Keratinocyte (primary cell): ENCODE results near the gene GABARAPL1. TPM values are rescaled to one million over a fixed set of nuclear protein-coding genes. Genes with fewer than 3 reads are reported as not detected.

Source experiments
- DNase-seq: peaks from one replicate; pipeline ENCODE4 v3.0.0-alpha.2; 2011; ENCODE audit warnings: low read depth, missing footprints, low spot score
- FAIRE-seq: peaks from 2 replicates; lab custom pipeline; 2011; peaks lifted over from hg19 to GRCh38; lab: Jason Lieb, UNC
- H2AFZ ChIP-seq: 2 replicates; pipeline ENCODE4 v1.6.0; 2012; ENCODE audit warnings: low read length, control low read depth, inconsistent platforms; ENCODE audit not compliant: control insufficient read depth
- H3K27ac ChIP-seq: 2 replicates; pipeline ENCODE4 v1.5.1; 2011; ENCODE audit warnings: low read length; ENCODE audit not compliant: control insufficient read depth, insufficient read depth
- H3K27me3 ChIP-seq: 3 replicates; pipeline ENCODE4 v1.6.0; 2011; ENCODE audit warnings: low read length; ENCODE audit not compliant: control insufficient read depth, insufficient read depth; ENCODE audit errors: extremely low read depth
- H3K36me3 ChIP-seq, 2 experiments: 2 replicates in 1 of 2; 3 replicates in 1 of 2; pipeline ENCODE4 v1.5.1; 2011; ENCODE audit warnings: low read length in 2 of 2, mild to moderate bottlenecking in 1 of 2; ENCODE audit not compliant: control insufficient read depth in 2 of 2, insufficient read depth in 2 of 2; ENCODE audit errors: extremely low read depth in 1 of 2
- H3K4me1 ChIP-seq: 3 replicates; pipeline ENCODE4 v1.5.1; 2011; ENCODE audit warnings: low read length; ENCODE audit not compliant: control insufficient read depth, insufficient read depth; ENCODE audit errors: extremely low read depth
- H3K4me2 ChIP-seq: 3 replicates; pipeline ENCODE4 v1.6.0; 2011; ENCODE audit warnings: low read depth, low read length; ENCODE audit not compliant: control insufficient read depth, insufficient read depth; ENCODE audit errors: extremely low read depth
- H3K4me3 ChIP-seq, 3 experiments: fragments of 200-600 bp in 1 of 3; sonication (generic) in 1 of 3; 2 replicates in 2 of 3; 3 replicates in 1 of 3; pipeline ENCODE4 v1.5.1; 2011 to 2016; ENCODE audit warnings: low read length in 3 of 3, mild to moderate bottlenecking in 3 of 3, control low read depth in 2 of 3, inconsistent platforms in 1 of 3, low read depth in 1 of 3, mixed read lengths in 1 of 3, mixed run types in 1 of 3, moderate library complexity in 1 of 3; ENCODE audit not compliant: control insufficient read depth in 2 of 3, insufficient read depth in 2 of 3; ENCODE audit errors: extremely low read depth in 1 of 3
- H3K79me2 ChIP-seq: 2 replicates; pipeline ENCODE4 v1.6.0; 2012; ENCODE audit warnings: low read length; ENCODE audit not compliant: control insufficient read depth, insufficient read depth
- H3K9ac ChIP-seq: 3 replicates; pipeline ENCODE4 v1.6.0; 2011; ENCODE audit warnings: low read length; ENCODE audit not compliant: control insufficient read depth, insufficient read depth; ENCODE audit errors: extremely low read depth
- H3K9me1 ChIP-seq: 3 replicates; pipeline ENCODE4 v1.6.0; 2011; ENCODE audit warnings: low read length; ENCODE audit not compliant: control insufficient read depth, insufficient read depth; ENCODE audit errors: extremely low read depth
- H3K9me3 ChIP-seq: 2 replicates; pipeline ENCODE4 v1.5.1; 2012; ENCODE audit warnings: low read depth, low read length; ENCODE audit not compliant: control insufficient read depth
- H4K20me1 ChIP-seq: 3 replicates; pipeline ENCODE4 v1.6.0; 2011; ENCODE audit warnings: low read length; ENCODE audit not compliant: control insufficient read depth, insufficient read depth; ENCODE audit errors: extremely low read depth
- EZH2 ChIP-seq: IDR thresholded peaks from one replicate; pipeline ENCODE4 v1.6.1; 2012; ENCODE audit warnings: inconsistent platforms, mild to moderate bottlenecking, low read length, moderate library complexity
- dilution Hi-C: fragments of 300-500 bp; cut with MboI; formaldehyde crosslinking; loops from one replicate; pipeline ENCODE4 v1.7.0; 2020; ENCODE audit warnings: low sequenced_read_pairs; ENCODE audit not compliant: extremely low pct_ligation_motif_present
- polyA minus RNA-seq, 3 experiments: library from RNA; depleted of rRNA, polyadenylated mRNA; stranded (reverse); fragments of >200 nt; gene quantifications; 1 replicate in 1 of 3; 2 replicates in 1 of 3; 3 replicates in 1 of 3; pipeline ENCODE4 v1.2.3, GENCODE V29; 2011
- polyA plus RNA-seq, 5 experiments: library from polyadenylated mRNA; depleted of rRNA in 3 of 5; stranded (reverse) in 3 of 5; stranded (forward) in 1 of 5; unstranded in 1 of 5; fragments of >200 nt; gene quantifications; 1 replicate in 1 of 5; 2 replicates in 3 of 5; 3 replicates in 1 of 5; pipeline versions ENCODE4 v1.2.1 to v1.2.3, GENCODE V29; 2011 to 2012; ENCODE audit warnings: missing spikeins in 2 of 5, low read depth in 1 of 5, low replicate concordance in 1 of 5
- TF ChIP-seq, protein P1 (sequence below), 3 experiments: IDR thresholded peaks in 1 of 3; conservative IDR thresholded peaks in 1 of 3; optimal IDR thresholded peaks in 1 of 3; 2 replicates in 2 of 3; 3 replicates in 1 of 3; pipeline versions ENCODE3 to v1.5.1; 2011; ENCODE audit warnings: low read length in 3 of 3, mild to moderate bottlenecking in 3 of 3, moderate library complexity in 2 of 3, control low read depth in 1 of 3, inconsistent platforms in 1 of 3; ENCODE audit not compliant: insufficient read depth in 2 of 3; ENCODE audit errors: extremely low read depth in 1 of 3

Gene GABARAPL1
- 15.6 to 27.2 TPM (median 24.3 TPM) in 3 replicates for polyA plus RNA-seq
- 27.0 TPM for polyA plus RNA-seq (2011; ENCODE audit: low read depth)
- 21.6 and 41.0 TPM in 2 replicates for polyA plus RNA-seq (2011; cell fraction: cytosol; rRNA removed)
- polyA plus RNA-seq (2011; cell fraction: nucleus; rRNA removed) = 32.6 and 33.1 TPM in 2 replicates
- polyA plus RNA-seq (2012; ENCODE audit: low replicate concordance) = 14.1 and 46.3 TPM in 2 replicates
- 3.3 to 22.5 TPM (median 18.6 TPM) in 3 replicates for polyA minus RNA-seq
- 10.4 TPM for polyA minus RNA-seq (2011; cell fraction: cytosol; rRNA and poly(A)+ RNA removed)
- 23.6 and 28.6 TPM in 2 replicates for polyA minus RNA-seq (2011; cell fraction: nucleus; rRNA and poly(A)+ RNA removed)

DNA sequence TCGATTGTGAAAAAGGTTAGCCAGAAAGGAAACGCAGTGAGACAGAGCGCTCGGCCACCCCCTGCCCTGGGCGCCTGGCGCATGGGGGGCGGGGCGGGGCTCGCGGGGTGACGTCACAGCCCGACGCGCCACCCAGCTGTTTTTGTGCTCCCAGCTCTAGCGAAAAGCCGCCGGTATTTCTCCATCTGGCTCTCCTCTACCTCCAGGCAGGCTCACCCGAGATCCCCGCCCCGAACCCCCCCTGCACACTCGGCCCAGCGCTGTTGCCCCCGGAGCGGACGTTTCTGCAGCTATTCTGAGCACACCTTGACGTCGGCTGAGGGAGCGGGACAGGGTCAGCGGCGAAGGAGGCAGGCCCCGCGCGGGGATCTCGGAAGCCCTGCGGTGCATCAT is at the start of gene GABARAPL1:
GABARAPL1 (plus strand) TSS at position 139 of the 393 bp plus-strand sequence; CDS start at position 392, 253 bp downstream.
- dilution Hi-C loops = no loop called here
- Histone ChIP-seq H3K4me2 (peak within 1 kb of the TSS; percentile 99), H3K9ac (peak within 1 kb of the TSS; percentile 93), H3K9me3 (no peaks in the 10 kb centered on the region), H3K4me3 (peak within 1 kb of the TSS; percentile 66 to 88 (median 87)), H4K20me1 (peaks cover 2% of the 10 kb centered on the region), H3K4me1 (peaks cover 17% of the 10 kb centered on the region), H3K27ac (peak within 1 kb of the TSS; percentile 99), H3K36me3 (no peaks in the 10 kb centered on the region), H3K9me1 (no peaks in the 10 kb centered on the region), H3K79me2 (no peaks in the 10 kb centered on the region), H3K27me3 (no peaks in the 10 kb centered on the region), H2AFZ (peak within 1 kb of the TSS; percentile 92)
- no peak for TF ChIP-seq EZH2
- TF ChIP-seq, protein P1, sequence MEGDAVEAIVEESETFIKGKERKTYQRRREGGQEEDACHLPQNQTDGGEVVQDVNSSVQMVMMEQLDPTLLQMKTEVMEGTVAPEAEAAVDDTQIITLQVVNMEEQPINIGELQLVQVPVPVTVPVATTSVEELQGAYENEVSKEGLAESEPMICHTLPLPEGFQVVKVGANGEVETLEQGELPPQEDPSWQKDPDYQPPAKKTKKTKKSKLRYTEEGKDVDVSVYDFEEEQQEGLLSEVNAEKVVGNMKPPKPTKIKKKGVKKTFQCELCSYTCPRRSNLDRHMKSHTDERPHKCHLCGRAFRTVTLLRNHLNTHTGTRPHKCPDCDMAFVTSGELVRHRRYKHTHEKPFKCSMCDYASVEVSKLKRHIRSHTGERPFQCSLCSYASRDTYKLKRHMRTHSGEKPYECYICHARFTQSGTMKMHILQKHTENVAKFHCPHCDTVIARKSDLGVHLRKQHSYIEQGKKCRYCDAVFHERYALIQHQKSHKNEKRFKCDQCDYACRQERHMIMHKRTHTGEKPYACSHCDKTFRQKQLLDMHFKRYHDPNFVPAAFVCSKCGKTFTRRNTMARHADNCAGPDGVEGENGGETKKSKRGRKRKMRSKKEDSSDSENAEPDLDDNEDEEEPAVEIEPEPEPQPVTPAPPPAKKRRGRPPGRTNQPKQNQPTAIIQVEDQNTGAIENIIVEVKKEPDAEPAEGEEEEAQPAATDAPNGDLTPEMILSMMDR (optimal IDR thresholded peaks at IDR 0.05 in 1 of 3, IDR thresholded peaks at IDR 0.05 in 1 of 3, conservative IDR thresholded peaks at IDR 0.05 in 1 of 3; ENCODE audit: extremely low read depth in 1 of 3, insufficient read depth in 2 of 3, low read length in 3 of 3) = no peak
- DNase-seq = no peak
- FAIRE-seq = no peak

DNA sequence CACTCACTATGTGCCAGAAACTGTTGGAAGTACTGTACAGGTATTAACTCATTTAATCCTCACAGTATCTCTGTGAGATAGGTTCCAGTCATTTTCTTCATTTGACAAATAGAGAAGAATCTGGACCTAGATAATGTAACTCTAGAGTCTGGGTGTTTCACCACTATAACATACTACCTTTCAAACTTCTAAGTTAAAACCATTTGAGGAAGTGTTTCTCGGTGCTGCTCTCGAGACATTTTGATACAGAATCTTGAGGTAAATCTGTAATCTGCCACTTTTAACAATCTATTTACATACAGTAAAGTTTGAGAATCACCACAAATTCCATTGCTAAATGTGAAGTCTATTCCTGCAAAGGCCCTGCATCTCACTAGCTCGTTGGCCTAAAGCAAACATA is 49.6 kb upstream of the GABARAPL1 start:
- Histone ChIP-seq H3K4me2 (no peak overlapping the region), H2AFZ (no peak overlapping the region), H3K27ac (no peak overlapping the region), H3K27me3 (no peaks in the 10 kb centered on the region), H3K4me3 (no peak overlapping the region), H3K4me1 (peaks cover 5% of the 10 kb centered on the region), H3K36me3 (no peaks in the 10 kb centered on the region), H3K9me1 (no peaks in the 10 kb centered on the region), H3K79me2 (no peaks in the 10 kb centered on the region), H3K9me3 (no peaks in the 10 kb centered on the region), H3K9ac (no peak overlapping the region), H4K20me1 (no peaks in the 10 kb centered on the region)
- DNase-seq (no peak), FAIRE-seq (no peak)
- TF ChIP-seq EZH2 = no peak
- TF ChIP-seq, protein P1 (optimal IDR thresholded peaks at IDR 0.05 in 1 of 3, IDR thresholded peaks at IDR 0.05 in 1 of 3, conservative IDR thresholded peaks at IDR 0.05 in 1 of 3; ENCODE audit: extremely low read depth in 1 of 3, insufficient read depth in 2 of 3, low read length in 3 of 3) = no peak
- dilution Hi-C loops = loop anchor here (10.0 kb wide), 1 partner anchor 62 kb away; no protein-coding TSS in a partner anchor
